HepG2 (cell line): Measurements from ENCODE around the gene LUZP2. TPM values are rescaled to one million over a fixed set of nuclear protein-coding genes. Genes with fewer than 3 reads are reported as not detected.

Experiments
- ATAC-seq: fragments of 200-7000 bp; cut with Tn5 transposase; 3 replicates; pipeline ENCODE4 v1.9.1; 2020; ENCODE audit warnings: mild to moderate bottlenecking, moderate library complexity
- BruUV-seq: library from RNA; stranded (reverse); fragments of 400-500 nt; replicated peaks from 2 replicates; lab custom pipeline; 2021; lab: Mats Ljungman, UMichigan
- CTCF ChIA-PET: fragments of 300-600 bp; formaldehyde crosslinking; extraction: SDS; loops from one replicate; lab custom pipeline; 2021; ENCODE audit warnings: low total read pairs, inconsistent platforms, low intra/inter-chr PET ratio; lab: Yijun Ruan, JAX
- POLR2A ChIA-PET: fragments of 350-600 bp; sonication (Branson Sonifier 250); formaldehyde crosslinking; loops from one replicate; lab custom pipeline; 2020; ENCODE audit warnings: antibody characterized with exemption, inconsistent platforms; lab: Yijun Ruan, JAX
- DNase-seq: peaks from one replicate; pipeline ENCODE4 v3.0.0-alpha.2; 2015; ENCODE audit warnings: low spot score
- FAIRE-seq: peaks from 3 replicates; lab custom pipeline; 2011; peaks lifted over from hg19 to GRCh38; lab: Jason Lieb, UNC
- H2AFZ ChIP-seq: one replicate; pipeline ENCODE4 v1.6.1; 2011; ENCODE audit warnings: low read length, inconsistent platforms
- H3K27ac ChIP-seq: fragments of 300-600 bp; 3 replicates; pipeline ENCODE4 v1.8.0; 2011; ENCODE audit warnings: mixed run types, mild to moderate bottlenecking, mixed read lengths, low read length, inconsistent platforms; ENCODE audit not compliant: insufficient read depth; ENCODE audit errors: extremely low read length
- H3K27me3 ChIP-seq, 2 experiments: fragments of 200-600 bp in 1 of 2; 2 replicates in 1 of 2; 3 replicates in 1 of 2; pipeline versions ENCODE4 v1.6.0 to v1.8.0; 2011; ENCODE audit warnings: low read length in 2 of 2, mild to moderate bottlenecking in 2 of 2, moderate library complexity in 2 of 2, inconsistent platforms in 1 of 2; ENCODE audit not compliant: insufficient read depth in 2 of 2, control insufficient read depth in 1 of 2
- H3K36me3 ChIP-seq, 2 experiments: fragments of 200-600 bp in 1 of 2; replicated peaks in 1 of 2; 2 replicates in 1 of 2; 3 replicates in 1 of 2; pipeline versions ENCODE4 v1.5.1 to v1.8.0; 2011; ENCODE audit warnings: low read length in 2 of 2, inconsistent platforms in 1 of 2; ENCODE audit not compliant: insufficient read depth in 2 of 2, control insufficient read depth in 1 of 2
- H3K4me1 ChIP-seq: 2 replicates; pipeline ENCODE4 v1.5.1; 2012; ENCODE audit warnings: low read length, inconsistent platforms; ENCODE audit not compliant: insufficient read depth
- H3K4me2 ChIP-seq: 2 replicates; pipeline ENCODE4 v1.6.0; 2011; ENCODE audit warnings: low read depth, low read length, inconsistent platforms
- H3K4me3 ChIP-seq, 3 experiments: fragments of 200-600 bp in 1 of 3; sonication (generic), shearing (Covaris generic) in 1 of 3; replicated peaks in 1 of 3; 2 replicates each; pipeline ENCODE4 v1.5.1; 2011 to 2016; ENCODE audit warnings: low read length in 3 of 3, inconsistent platforms in 2 of 3, low read depth in 2 of 3, mild to moderate bottlenecking in 2 of 3, control low read depth in 1 of 3, mixed read lengths in 1 of 3; ENCODE audit not compliant: insufficient read depth in 1 of 3
- H3K79me2 ChIP-seq: one replicate; pipeline ENCODE4 v1.6.1; 2011; ENCODE audit warnings: low read length, inconsistent platforms; ENCODE audit not compliant: insufficient read depth
- H3K9ac ChIP-seq: 2 replicates; pipeline ENCODE4 v1.6.0; 2011; ENCODE audit warnings: mild to moderate bottlenecking, low read depth, low read length, inconsistent platforms; ENCODE audit not compliant: insufficient read depth
- H3K9me3 ChIP-seq: 2 replicates; pipeline ENCODE4 v1.5.1; 2012; ENCODE audit warnings: mild to moderate bottlenecking, low read length
- H4K20me1 ChIP-seq: 2 replicates; pipeline ENCODE4 v1.6.0; 2011; ENCODE audit warnings: inconsistent platforms, mild to moderate bottlenecking, low read length, moderate library complexity; ENCODE audit not compliant: insufficient read depth
- GATAD1 ChIP-seq: IDR thresholded peaks from 2 replicates; pipeline ENCODE4 v1.6.1; 2016; ENCODE audit warnings: missing genetic modification reagents, missing compliant biosample characterization
- MED8 ChIP-seq: sonication (generic); formaldehyde crosslinking; IDR thresholded peaks from 2 replicates; pipeline ENCODE4 v1.8.1; 2023; ENCODE audit warnings: mild to moderate bottlenecking, missing genetic modification reagents; ENCODE audit not compliant: insufficient replicate concordance
- MTF2 ChIP-seq: sonication (generic); formaldehyde crosslinking; IDR thresholded peaks from 2 replicates; pipeline ENCODE4 v1.5.0; 2020; ENCODE audit warnings: missing genetic modification reagents, borderline replicate concordance
- PBX2 ChIP-seq: IDR thresholded peaks from 2 replicates; pipeline ENCODE4 v1.6.1; 2016; ENCODE audit warnings: control low read depth
- REL ChIP-seq: sonication (generic); formaldehyde crosslinking; conservative IDR thresholded peaks from 2 replicates; pipeline ENCODE4 v1.8.0; 2022; ENCODE audit warnings: mild to moderate bottlenecking, missing genetic modification reagents, moderate library complexity
- SIX4 ChIP-seq: sonication (generic); formaldehyde crosslinking; IDR thresholded peaks from 2 replicates; pipeline ENCODE4 v1.4.0; 2020; ENCODE audit warnings: missing genetic modification reagents
- SRY ChIP-seq: sonication (generic); formaldehyde crosslinking; IDR thresholded peaks from 2 replicates; pipeline ENCODE4 v1.8.0; 2022; ENCODE audit warnings: mild to moderate bottlenecking, missing genetic modification reagents
- U2AF1 ChIP-seq: fragments of 200-400 bp; formaldehyde crosslinking; optimal IDR thresholded peaks from 2 replicates; pipeline ENCODE3; 2017; ENCODE audit warnings: mild to moderate bottlenecking, low read depth, low read length
- ZBTB7A ChIP-seq: sonication (generic); formaldehyde crosslinking; IDR thresholded peaks from 2 replicates; pipeline ENCODE4 v1.8.0; 2022; ENCODE audit warnings: mild to moderate bottlenecking, missing genetic modification reagents
- ZKSCAN5 ChIP-seq: sonication (generic); formaldehyde crosslinking; IDR thresholded peaks from 2 replicates; pipeline ENCODE4 v1.5.1; 2020; ENCODE audit warnings: mild to moderate bottlenecking, missing genetic modification reagents
- ZNF234 ChIP-seq: sonication (generic); formaldehyde crosslinking; conservative IDR thresholded peaks from 2 replicates; pipeline ENCODE4 v1.5.1; 2020; ENCODE audit warnings: mild to moderate bottlenecking, missing genetic modification reagents
- ZNF563 ChIP-seq: sonication (generic); formaldehyde crosslinking; IDR thresholded peaks from 2 replicates; pipeline ENCODE4 v1.8.0; 2022; ENCODE audit warnings: mild to moderate bottlenecking, moderate library complexity, missing genetic modification reagents
- ZNF607 ChIP-seq: sonication (generic); formaldehyde crosslinking; IDR thresholded peaks from 2 replicates; pipeline ENCODE4 v1.5.1; 2020; ENCODE audit warnings: missing genetic modification reagents, mild to moderate bottlenecking, borderline replicate concordance
- ZNF7 ChIP-seq: IDR thresholded peaks from 2 replicates; pipeline ENCODE4 v1.6.1; 2016; ENCODE audit warnings: missing biosample characterization, missing genetic modification reagents
- WGBS: methylation state at CpG from one replicate; pipeline ENCODE4 v1.1.6; 2017; ENCODE audit warnings: low lambda C conversion rate; 5-methylcytosine and 5-hydroxymethylcytosine counted together
- in situ Hi-C: cut with HindIII; loops from 2 replicates; pipeline ENCODE4 v1.10.0; 2017; ENCODE audit warnings: low pct_unique_long_range_greater_than_20kb; ENCODE audit not compliant: extremely low pct_ligation_motif_present
- intact Hi-C: fragments of 100-400 bp; cut with micrococcal nuclease; formaldehyde crosslinking; loops from one replicate; pipeline ENCODE4 v1.10.0; 2022; ENCODE audit not compliant: unreplicated experiment
- polyA plus RNA-seq, 8 experiments: library from polyadenylated mRNA; depleted of rRNA in 3 of 8; stranded (reverse) in 7 of 8; unstranded in 1 of 8; fragments of >200 nt; fragmentation: Illumina TruSeq in 4 of 8; extraction: Trizol in 4 of 8; gene quantifications; 2 replicates each; pipeline versions ENCODE4 v1.2.1 to v1.2.3, GENCODE V29; 2011 to 2016; ENCODE audit warnings: low read depth in 4 of 8, missing spikeins in 1 of 8, mixed read lengths in 1 of 8; ENCODE audit not compliant: insufficient read depth in 1 of 8
- total RNA-seq, 5 experiments: library from RNA; depleted of rRNA; stranded (reverse); fragments of >200 nt; fragmentation: Illumina TruSeq; extraction: Trizol; gene quantifications; 2 replicates each; pipeline ENCODE4 v1.2.3, GENCODE V29; 2016; ENCODE audit warnings: low read depth in 1 of 5
- TF ChIP-seq, protein P1 (sequence below), 2 experiments: fragments of 450-650 bp in 1 of 2; sonication (generic) in 1 of 2; formaldehyde crosslinking in 1 of 2; IDR thresholded peaks; 2 replicates each; pipeline versions ENCODE4 v1.6.1 to v1.8.0; 2016 to 2022; ENCODE audit warnings: antibody characterized with exemption in 1 of 2, mild to moderate bottlenecking in 1 of 2, missing genetic modification reagents in 1 of 2

Gene LUZP2
- total and polyA plus RNA-seq, 2 of the 13 experiments (the other 11 are each of a cell fraction or from before 2014, with no cell fraction given): not detected

GRCh38 chr11:24903555-24903954, 406.7 kb downstream of the LUZP2 start (continued):
- TF ChIP-seq PBX2: no peak
- no peak for TF ChIP-seq GATAD1 (CRISPR knock-in tag)
- TF ChIP-seq ZBTB7A (CRISPR knock-in tag): no peak

- H3K4me1 ChIP-seq: no peaks in the 10 kb centered on the region
- H2AFZ ChIP-seq: no peak overlapping the region
- WGBS: 0% methylated on average over 1 of the region's 1 CpG
- ChIA-PET CTCF (no interaction called here), POLR2A (no interaction called here)
- H3K9me3 ChIP-seq: no peaks in the 10 kb centered on the region; the same call in 1 of the 2 replicates
- ATAC-seq: no peak
- H3K27ac ChIP-seq: no peak overlapping the region
- H3K4me3 ChIP-seq: no peak overlapping the region
- FAIRE-seq: no peak
- BruUV-seq: no TSS peak
- H4K20me1 ChIP-seq: no peaks in the 10 kb centered on the region
- H3K79me2 ChIP-seq: no peaks in the 10 kb centered on the region
- no peak overlapping the region for H3K9ac ChIP-seq
- H3K4me2 ChIP-seq: no peak overlapping the region
- intact Hi-C loops (no loop called here), in situ Hi-C loops (no loop called here)
- H3K27me3 ChIP-seq: no peaks in the 10 kb centered on the region
- no peak for DNase-seq
- H3K36me3 ChIP-seq: no peaks in the 10 kb centered on the region
- TF ChIP-seq, protein P1, sequence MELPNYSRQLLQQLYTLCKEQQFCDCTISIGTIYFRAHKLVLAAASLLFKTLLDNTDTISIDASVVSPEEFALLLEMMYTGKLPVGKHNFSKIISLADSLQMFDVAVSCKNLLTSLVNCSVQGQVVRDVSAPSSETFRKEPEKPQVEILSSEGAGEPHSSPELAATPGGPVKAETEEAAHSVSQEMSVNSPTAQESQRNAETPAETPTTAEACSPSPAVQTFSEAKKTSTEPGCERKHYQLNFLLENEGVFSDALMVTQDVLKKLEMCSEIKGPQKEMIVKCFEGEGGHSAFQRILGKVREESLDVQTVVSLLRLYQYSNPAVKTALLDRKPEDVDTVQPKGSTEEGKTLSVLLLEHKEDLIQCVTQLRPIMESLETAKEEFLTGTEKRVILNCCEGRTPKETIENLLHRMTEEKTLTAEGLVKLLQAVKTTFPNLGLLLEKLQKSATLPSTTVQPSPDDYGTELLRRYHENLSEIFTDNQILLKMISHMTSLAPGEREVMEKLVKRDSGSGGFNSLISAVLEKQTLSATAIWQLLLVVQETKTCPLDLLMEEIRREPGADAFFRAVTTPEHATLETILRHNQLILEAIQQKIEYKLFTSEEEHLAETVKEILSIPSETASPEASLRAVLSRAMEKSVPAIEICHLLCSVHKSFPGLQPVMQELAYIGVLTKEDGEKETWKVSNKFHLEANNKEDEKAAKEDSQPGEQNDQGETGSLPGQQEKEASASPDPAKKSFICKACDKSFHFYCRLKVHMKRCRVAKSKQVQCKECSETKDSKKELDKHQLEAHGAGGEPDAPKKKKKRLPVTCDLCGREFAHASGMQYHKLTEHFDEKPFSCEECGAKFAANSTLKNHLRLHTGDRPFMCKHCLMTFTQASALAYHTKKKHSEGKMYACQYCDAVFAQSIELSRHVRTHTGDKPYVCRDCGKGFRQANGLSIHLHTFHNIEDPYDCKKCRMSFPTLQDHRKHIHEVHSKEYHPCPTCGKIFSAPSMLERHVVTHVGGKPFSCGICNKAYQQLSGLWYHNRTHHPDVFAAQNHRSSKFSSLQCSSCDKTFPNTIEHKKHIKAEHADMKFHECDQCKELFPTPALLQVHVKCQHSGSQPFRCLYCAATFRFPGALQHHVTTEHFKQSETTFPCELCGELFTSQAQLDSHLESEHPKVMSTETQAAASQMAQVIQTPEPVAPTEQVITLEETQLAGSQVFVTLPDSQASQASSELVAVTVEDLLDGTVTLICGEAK (IDR thresholded peaks at IDR 0.05): no peak
- TF ChIP-seq, protein P1 (CRISPR knock-in tag; IDR thresholded peaks at IDR 0.05): no peak
- TF ChIP-seq SRY (CRISPR knock-in tag): no peak
- no peak for TF ChIP-seq U2AF1
- no peak for TF ChIP-seq ZNF234 (CRISPR knock-in tag)
- no peak for TF ChIP-seq ZNF607 (CRISPR knock-in tag)
- no peak for TF ChIP-seq REL (CRISPR knock-in tag)
- no peak for TF ChIP-seq MTF2 (CRISPR knock-in tag)
- no peak for TF ChIP-seq MED8
- no peak for TF ChIP-seq SIX4 (CRISPR knock-in tag)
- TF ChIP-seq ZNF7: no peak
- TF ChIP-seq ZKSCAN5: no peak
- TF ChIP-seq ZNF563 (CRISPR knock-in tag): no peak
Measured at GRCh38 chr11:24925091-24925490, 428.2 kb downstream of the LUZP2 start.
